ENCODE measurements around the gene CAPNS1.

The CAPNS1 gene

DNA sequence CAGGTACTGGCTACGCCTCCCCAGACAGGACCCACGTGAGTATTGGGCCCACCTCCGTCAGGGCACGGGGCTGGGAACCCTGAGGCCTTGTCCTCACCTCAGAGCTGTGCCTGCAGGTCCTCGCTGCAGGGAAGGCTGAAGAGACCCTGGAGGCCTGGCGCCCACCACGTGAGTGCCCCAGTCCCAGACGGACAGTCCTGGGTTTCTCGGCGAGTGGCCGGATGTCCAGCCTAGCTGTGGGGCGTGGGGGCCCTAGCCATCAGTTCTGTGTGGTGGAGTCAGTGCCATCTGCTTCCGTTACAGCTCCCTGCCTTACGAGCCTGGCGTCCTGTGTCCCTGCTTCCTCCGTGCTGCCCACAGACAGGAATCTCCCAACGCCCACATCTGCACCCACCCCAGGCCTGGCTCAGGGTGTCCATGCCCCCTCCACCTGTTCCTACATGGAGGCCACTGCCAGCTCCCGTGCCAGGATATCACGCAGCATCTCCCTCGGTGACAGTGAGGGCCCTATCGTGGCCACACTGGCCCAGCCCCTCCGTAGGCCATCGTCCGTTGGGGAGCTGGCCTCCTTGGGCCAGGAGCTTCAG, 36.7 kb upstream of the CAPNS1 start:
- Histone ChIP-seq H3K27me3 (ENCODE audit: control insufficient read depth, insufficient read depth, low read length, poor library complexity, severe bottlenecking) (no peaks in the 10 kb centered on the region), H3K36me3 (ENCODE audit: control insufficient read depth, insufficient read depth, low read length) (peaks cover 39% of the 10 kb centered on the region), H3K9me3 (ENCODE audit: control insufficient read depth, low read length) (no peaks in the 10 kb centered on the region), H3K4me3 (ENCODE audit: insufficient read depth, low read depth, low read length) (no peak overlapping the region), H3K27ac (ENCODE audit: insufficient read depth, low read depth, low read length, poor library complexity, severe bottlenecking) (no peak overlapping the region), H3K4me1 (ENCODE audit: control insufficient read depth, insufficient read depth, low read length) (no peaks in the 10 kb centered on the region)
- 96% methylated on average over 24 of the region's 24 CpGs for WGBS, 2 experiments

DNA sequence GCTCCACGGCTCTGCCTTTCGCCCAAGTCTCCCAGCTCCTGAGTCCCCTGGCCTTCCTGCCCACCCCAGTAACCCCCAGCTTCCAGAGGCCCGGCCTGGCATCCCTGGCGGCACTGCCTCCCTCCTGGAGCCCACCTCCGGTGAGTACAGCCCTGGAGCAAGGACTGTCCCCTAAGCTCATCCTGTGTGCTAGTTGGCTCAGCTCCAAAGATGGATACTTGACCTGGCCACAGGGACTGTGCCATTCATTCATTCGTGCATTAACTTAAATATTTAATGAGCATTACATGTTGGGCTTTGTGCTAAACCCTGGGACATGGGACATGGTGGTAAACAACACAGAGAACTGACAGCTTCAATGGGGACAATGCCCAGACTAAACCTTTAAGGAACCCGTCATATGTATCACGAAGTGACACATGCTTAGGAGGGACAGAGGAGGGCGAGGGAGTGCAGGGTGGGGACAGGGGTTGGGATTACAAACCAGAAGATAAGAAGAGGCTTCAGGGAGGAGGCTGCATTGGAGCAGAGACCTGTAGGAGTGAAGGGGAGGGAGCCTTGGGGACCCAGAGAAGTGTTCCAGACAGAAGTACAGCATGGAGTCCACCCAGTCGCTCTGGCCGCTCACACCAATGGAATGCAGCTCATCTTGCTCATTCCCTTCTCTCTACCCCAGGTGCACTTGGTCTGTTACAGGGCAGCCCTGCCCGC, 35.9 kb upstream of the CAPNS1 start:
- 95 to 96% methylated on average over 12 of the region's 12 CpGs for WGBS, 2 experiments
- peaks cover 39% of the 10 kb centered on the region for H3K36me3 ChIP-seq (ENCODE audit: control insufficient read depth, insufficient read depth, low read length)
- no peaks in the 10 kb centered on the region for H3K4me1 ChIP-seq (ENCODE audit: control insufficient read depth, insufficient read depth, low read length)
- no peak overlapping the region for H3K27ac ChIP-seq (ENCODE audit: insufficient read depth, low read depth, low read length, poor library complexity, severe bottlenecking)
- no peaks in the 10 kb centered on the region for H3K9me3 ChIP-seq (ENCODE audit: control insufficient read depth, low read length)
- no peaks in the 10 kb centered on the region for H3K27me3 ChIP-seq (ENCODE audit: control insufficient read depth, insufficient read depth, low read length, poor library complexity, severe bottlenecking)
- no peak overlapping the region for H3K4me3 ChIP-seq (ENCODE audit: insufficient read depth, low read depth, low read length)

DNA sequence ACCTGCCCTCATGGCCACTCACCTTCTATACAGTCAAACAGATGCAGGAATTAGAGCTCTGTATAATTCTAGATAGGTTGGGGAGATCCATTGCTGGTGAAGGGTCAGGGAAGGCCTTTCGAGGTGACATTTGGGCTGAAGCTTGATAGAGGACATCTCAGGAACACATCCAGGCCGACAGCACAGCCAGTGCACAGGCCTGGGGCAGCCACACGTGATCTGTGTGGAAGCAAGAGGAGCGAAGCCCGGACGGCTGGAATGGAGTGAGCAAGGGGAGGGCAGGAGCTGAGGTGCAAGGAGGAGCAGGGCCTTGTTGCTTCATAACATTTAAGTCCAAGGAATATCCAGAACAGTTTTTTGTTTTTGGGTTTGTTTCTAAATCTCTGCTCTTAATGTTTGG, 33.4 kb upstream of the CAPNS1 start:
- H3K4me3 ChIP-seq (ENCODE audit: insufficient read depth, low read depth, low read length) = no peak overlapping the region

DNA sequence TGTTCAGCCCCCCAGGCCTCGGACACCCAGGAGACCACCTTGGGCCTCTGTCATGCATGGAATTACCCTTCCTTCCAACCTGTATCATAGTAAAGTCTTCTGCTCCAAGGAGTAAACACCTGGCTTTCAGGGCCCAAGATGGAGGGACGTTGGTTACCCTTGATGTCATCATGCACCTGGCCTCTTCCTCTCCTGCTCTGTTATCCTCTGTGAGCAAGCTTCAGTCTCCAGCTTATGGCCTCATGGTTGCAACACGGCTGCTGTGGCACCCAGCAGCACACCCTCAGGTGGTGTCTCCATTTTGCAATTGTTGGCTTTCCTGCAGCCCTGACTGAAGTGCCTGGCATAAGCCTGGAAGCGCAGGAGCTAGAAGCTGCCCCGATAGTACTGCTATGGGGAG, 32.9 kb upstream of the CAPNS1 start:
- Histone ChIP-seq H3K27ac (ENCODE audit: insufficient read depth, low read depth, low read length, poor library complexity, severe bottlenecking) (no peak overlapping the region), H3K4me1 (ENCODE audit: control insufficient read depth, insufficient read depth, low read length) (peaks cover 12% of the 10 kb centered on the region), H3K4me3 (ENCODE audit: insufficient read depth, low read depth, low read length) (no peak overlapping the region), H3K36me3 (ENCODE audit: control insufficient read depth, insufficient read depth, low read length) (peaks cover 33% of the 10 kb centered on the region), H3K27me3 (ENCODE audit: control insufficient read depth, insufficient read depth, low read length, poor library complexity, severe bottlenecking) (no peaks in the 10 kb centered on the region), H3K9me3 (ENCODE audit: control insufficient read depth, low read length) (no peaks in the 10 kb centered on the region)
- WGBS, 2 experiments = 93 to 97% methylated on average over 5 of the region's 5 CpGs

More for the DNA sequence above, 33.4 kb upstream of the CAPNS1 start:
- 93 to 98% methylated on average over 6 of the region's 6 CpGs for WGBS, 2 experiments
- Histone ChIP-seq H3K27me3 (ENCODE audit: control insufficient read depth, insufficient read depth, low read length, poor library complexity, severe bottlenecking) (no peaks in the 10 kb centered on the region), H3K4me1 (ENCODE audit: control insufficient read depth, insufficient read depth, low read length) (peaks cover 8% of the 10 kb centered on the region), H3K9me3 (ENCODE audit: control insufficient read depth, low read length) (no peaks in the 10 kb centered on the region), H3K36me3 (ENCODE audit: control insufficient read depth, insufficient read depth, low read length) (peaks cover 33% of the 10 kb centered on the region), H3K27ac (ENCODE audit: insufficient read depth, low read depth, low read length, poor library complexity, severe bottlenecking) (no peak overlapping the region)

DNA sequence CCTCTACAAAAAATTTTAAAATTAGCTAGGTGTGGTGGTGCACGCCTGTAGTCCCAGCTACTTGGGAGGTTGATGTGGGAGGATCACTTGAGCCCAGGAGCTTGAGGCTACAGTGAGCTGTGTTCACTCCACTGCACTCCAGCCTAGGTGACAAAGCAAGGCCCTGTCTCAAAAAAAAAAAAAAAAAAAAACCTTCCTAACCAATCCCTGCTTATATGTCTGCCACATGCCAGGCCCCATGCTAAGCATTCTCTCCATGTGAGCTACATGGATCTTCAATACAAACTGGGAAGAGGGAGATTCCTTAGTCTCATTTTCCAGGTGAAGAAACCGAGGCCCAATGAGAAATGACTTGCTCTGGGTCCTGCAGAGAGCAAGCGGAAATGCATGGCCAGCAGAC, 31.2 kb upstream of the CAPNS1 start:
- 95% methylated on average over 3 of the region's 3 CpGs for WGBS, 2 experiments
- Histone ChIP-seq H3K27ac (ENCODE audit: insufficient read depth, low read depth, low read length, poor library complexity, severe bottlenecking) (no peak overlapping the region), H3K36me3 (ENCODE audit: control insufficient read depth, insufficient read depth, low read length) (peaks cover 19% of the 10 kb centered on the region), H3K27me3 (ENCODE audit: control insufficient read depth, insufficient read depth, low read length, poor library complexity, severe bottlenecking) (no peaks in the 10 kb centered on the region), H3K4me1 (ENCODE audit: control insufficient read depth, insufficient read depth, low read length) (peaks cover 16% of the 10 kb centered on the region), H3K9me3 (ENCODE audit: control insufficient read depth, low read length) (no peaks in the 10 kb centered on the region), H3K4me3 (ENCODE audit: insufficient read depth, low read depth, low read length) (no peak overlapping the region)

DNA sequence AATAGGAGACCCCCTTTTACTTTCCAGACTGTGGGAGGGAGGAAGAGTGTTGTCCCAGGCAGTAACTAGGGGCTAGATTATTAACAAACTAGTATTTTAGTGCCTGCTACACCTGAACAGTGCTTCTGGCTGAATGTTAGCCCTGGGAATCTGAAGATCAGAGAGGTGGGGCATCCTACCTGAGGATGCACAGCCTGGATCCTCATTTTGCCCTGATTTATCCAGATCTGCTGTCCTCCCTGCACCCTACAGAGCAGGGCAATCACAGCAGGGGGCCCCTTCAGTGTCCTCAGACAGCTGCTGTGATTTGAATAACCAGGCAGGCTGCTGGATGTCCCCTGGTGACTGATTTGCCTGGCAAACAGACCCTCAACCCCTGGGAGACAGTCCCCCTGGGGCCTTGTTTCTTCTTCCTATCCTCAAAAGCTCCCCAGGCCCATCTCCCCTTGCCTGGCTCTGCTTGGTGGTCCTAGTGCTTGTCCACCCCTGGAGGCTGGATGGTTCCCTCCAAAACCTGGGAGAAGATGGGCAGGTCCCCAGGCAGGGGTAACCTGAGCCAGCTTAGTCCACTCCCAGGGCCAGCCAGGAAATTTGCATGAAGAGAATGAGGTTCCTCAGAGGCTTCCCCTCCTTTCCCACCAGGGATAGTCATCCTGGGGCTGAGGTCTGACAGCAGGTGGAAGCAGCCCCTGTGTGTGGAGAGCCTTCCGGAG, 29.2 kb upstream of the CAPNS1 start, which contains the start of gene OVOL3:
OVOL3 (plus strand) TSS at position 657 of the 713 bp plus-strand sequence. CDS start 60 bp downstream, outside the sequence.
- H3K27ac ChIP-seq (ENCODE audit: insufficient read depth, low read depth, low read length, poor library complexity, severe bottlenecking) = peak within 1 kb of the TSS; percentile 38
- H3K4me1 ChIP-seq (ENCODE audit: control insufficient read depth, insufficient read depth, low read length) = peaks cover 16% of the 10 kb centered on the region
- 19 to 26% methylated on average over 1 of the region's 1 CpG for WGBS, 2 experiments
- no peak within 1 kb of the TSS for H3K4me3 ChIP-seq (ENCODE audit: insufficient read depth, low read depth, low read length)
- H3K27me3 ChIP-seq (ENCODE audit: control insufficient read depth, insufficient read depth, low read length, poor library complexity, severe bottlenecking) = no peaks in the 10 kb centered on the region
- H3K36me3 ChIP-seq (ENCODE audit: control insufficient read depth, insufficient read depth, low read length) = no peaks in the 10 kb centered on the region
- H3K9me3 ChIP-seq (ENCODE audit: control insufficient read depth, low read length) = no peaks in the 10 kb centered on the region

DNA sequence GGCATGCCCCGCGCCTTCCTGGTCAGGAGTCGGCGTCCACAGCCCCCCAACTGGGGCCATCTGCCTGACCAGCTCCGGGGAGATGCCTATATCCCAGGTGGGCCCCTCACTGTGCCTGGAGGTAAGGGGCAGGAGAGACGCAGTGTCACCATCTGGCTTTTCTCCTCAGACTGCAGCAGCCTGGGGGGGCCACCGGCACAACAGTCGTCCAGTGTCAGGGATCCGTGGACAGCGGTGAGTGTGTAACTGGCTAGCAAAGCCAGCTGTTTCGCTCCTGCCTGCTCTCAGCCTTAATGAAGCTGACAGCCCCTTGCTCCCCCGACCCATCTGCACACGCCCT, 28.7 kb upstream of the CAPNS1 start:
- Histone ChIP-seq H3K27ac (ENCODE audit: insufficient read depth, low read depth, low read length, poor library complexity, severe bottlenecking) (peak overlapping the region; percentile 38), H3K4me3 (ENCODE audit: insufficient read depth, low read depth, low read length) (no peak overlapping the region), H3K36me3 (ENCODE audit: control insufficient read depth, insufficient read depth, low read length) (no peaks in the 10 kb centered on the region), H3K4me1 (ENCODE audit: control insufficient read depth, insufficient read depth, low read length) (peaks cover 19% of the 10 kb centered on the region), H3K27me3 (ENCODE audit: control insufficient read depth, insufficient read depth, low read length, poor library complexity, severe bottlenecking) (no peaks in the 10 kb centered on the region), H3K9me3 (ENCODE audit: control insufficient read depth, low read length) (no peaks in the 10 kb centered on the region)
- 46 to 53% methylated on average over 13 of the region's 13 CpGs for WGBS, 2 experiments

DNA sequence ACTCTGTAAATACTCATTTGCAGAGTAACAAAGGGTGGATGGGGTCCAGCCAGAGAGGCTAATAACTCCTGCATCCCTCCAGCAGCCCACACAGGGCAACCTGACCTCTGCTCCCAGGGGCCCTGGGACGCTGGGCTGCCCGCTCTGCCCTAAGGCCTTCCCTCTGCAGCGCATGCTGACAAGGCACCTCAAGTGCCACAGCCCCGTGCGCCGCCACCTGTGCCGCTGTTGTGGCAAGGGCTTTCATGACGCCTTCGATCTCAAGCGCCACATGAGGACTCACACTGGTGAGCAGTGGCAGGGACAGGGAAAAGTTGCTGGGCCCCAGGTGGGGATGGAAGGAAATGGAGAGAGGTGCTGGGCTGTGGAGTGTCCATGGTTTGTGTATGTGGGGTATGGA, 27.2 kb upstream of the CAPNS1 start:
- Histone ChIP-seq H3K27me3 (ENCODE audit: control insufficient read depth, insufficient read depth, low read length, poor library complexity, severe bottlenecking) (no peaks in the 10 kb centered on the region), H3K4me1 (ENCODE audit: control insufficient read depth, insufficient read depth, low read length) (peaks cover 20% of the 10 kb centered on the region), H3K4me3 (ENCODE audit: insufficient read depth, low read depth, low read length) (no peak overlapping the region), H3K36me3 (ENCODE audit: control insufficient read depth, insufficient read depth, low read length) (no peaks in the 10 kb centered on the region), H3K9me3 (ENCODE audit: control insufficient read depth, low read length) (no peaks in the 10 kb centered on the region), H3K27ac (ENCODE audit: insufficient read depth, low read depth, low read length, poor library complexity, severe bottlenecking) (no peak overlapping the region)
- 96 to 97% methylated on average over 10 of the region's 10 CpGs for WGBS, 2 experiments

DNA sequence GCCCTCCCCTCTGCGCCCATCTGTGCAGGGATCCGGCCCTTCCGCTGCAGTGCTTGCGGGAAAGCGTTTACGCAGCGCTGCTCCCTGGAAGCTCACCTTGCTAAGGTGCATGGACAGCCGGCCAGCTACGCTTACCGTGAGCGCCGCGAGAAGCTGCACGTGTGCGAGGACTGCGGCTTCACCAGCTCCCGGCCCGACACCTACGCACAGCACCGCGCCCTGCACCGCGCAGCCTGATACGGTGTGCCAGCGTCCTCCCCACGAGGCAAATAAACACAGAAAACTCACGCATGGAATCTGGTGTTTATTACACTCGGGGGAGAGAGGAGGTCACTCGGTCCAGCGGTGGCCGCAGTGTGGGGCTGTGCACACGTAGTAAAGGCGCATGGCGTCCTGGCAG, 26.4 kb upstream of the CAPNS1 start:
- Histone ChIP-seq H3K4me3 (ENCODE audit: insufficient read depth, low read depth, low read length) (peak overlapping the region; percentile 87), H3K36me3 (ENCODE audit: control insufficient read depth, insufficient read depth, low read length) (peaks cover 5% of the 10 kb centered on the region), H3K4me1 (ENCODE audit: control insufficient read depth, insufficient read depth, low read length) (peaks cover 20% of the 10 kb centered on the region), H3K27me3 (ENCODE audit: control insufficient read depth, insufficient read depth, low read length, poor library complexity, severe bottlenecking) (no peaks in the 10 kb centered on the region), H3K9me3 (ENCODE audit: control insufficient read depth, low read length) (no peaks in the 10 kb centered on the region), H3K27ac (ENCODE audit: insufficient read depth, low read depth, low read length, poor library complexity, severe bottlenecking) (no peak overlapping the region)
- WGBS, 2 experiments = 95 to 96% methylated on average over 34 of the region's 34 CpGs

Measured in ectodermal cell (in vitro differentiated cells).